Glomerular endothelial cell (primary cell): ENCODE results near the gene NKD1. TPM values are rescaled to one million over a fixed set of nuclear protein-coding genes. Genes with fewer than 3 reads are reported as not detected.
"Not testable (repeated sequence)": the region's sequence is repeated elsewhere in the genome, so short reads cannot be mapped to it uniquely, and the experiment has no call there.

ENCODE experiments used
- DNase-seq: peaks from one replicate; pipeline ENCODE4 v3.0.0-alpha.2; 2011; ENCODE audit warnings: low read depth, low spot score; ENCODE audit errors: extremely low read depth
- total RNA-seq: library from RNA; depleted of rRNA; stranded (reverse); fragments of >200 nt; gene quantifications from 2 replicates; pipeline ENCODE4 v1.2.3, GENCODE V29; 2015

The NKD1 gene
- under 0.01 TPM in 1 of 2 replicates, not detected in the other for total RNA-seq

GRCh38 chr16:50548125-50548908, at the start of gene NKD1:
TSS of gene NKD1 (plus strand) at chr16:50548396. CDS start at chr16:50548554, 158 bp downstream.
- DNase-seq, result no peak

- no peak for DNase-seq
These were observed 49.6 kb upstream of the NKD1 start for GRCh38 chr16:50498431-50499155.

- DNase-seq, result no peak
These were observed 48.9 kb upstream of the NKD1 start for GRCh38 chr16:50499254-50499653.

GRCh38 chr16:50500171-50500874, 47.9 kb upstream of the NKD1 start:
- DNase-seq, result no peak

GRCh38 chr16:50501251-50501650, 46.9 kb upstream of the NKD1 start:
- no peak for DNase-seq

DNA sequence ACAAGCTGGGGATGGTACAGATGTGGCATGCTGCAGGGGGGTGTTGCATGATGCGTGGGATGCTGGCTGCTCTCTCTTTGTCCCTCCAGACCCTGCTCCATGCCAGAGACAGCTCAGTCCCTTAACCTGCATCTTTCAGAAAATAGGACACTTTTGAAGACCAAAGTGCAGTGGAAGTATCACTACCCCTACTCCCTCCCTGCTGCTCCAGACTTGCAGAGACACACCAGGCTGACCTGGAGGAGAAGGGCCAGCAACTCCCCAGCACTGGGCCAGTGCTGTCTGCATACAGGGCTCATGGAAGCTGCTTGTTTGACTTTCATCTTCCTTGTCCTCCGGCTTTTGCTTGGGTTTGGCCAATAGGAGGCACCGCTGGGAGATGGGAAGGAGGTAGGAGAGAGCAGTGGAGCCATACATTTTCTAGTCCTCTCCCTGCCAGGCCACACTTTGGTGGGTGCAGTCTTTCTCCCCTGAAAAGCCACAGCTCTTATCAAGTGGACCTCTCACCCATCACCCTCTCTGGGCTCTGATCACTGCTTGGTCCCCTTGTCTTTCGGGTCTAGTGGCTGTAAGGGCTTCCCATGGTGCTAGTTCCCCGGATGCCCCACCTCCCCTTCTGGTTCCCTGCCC, 46.1 kb upstream of the NKD1 start:
- no peak for DNase-seq

DNA sequence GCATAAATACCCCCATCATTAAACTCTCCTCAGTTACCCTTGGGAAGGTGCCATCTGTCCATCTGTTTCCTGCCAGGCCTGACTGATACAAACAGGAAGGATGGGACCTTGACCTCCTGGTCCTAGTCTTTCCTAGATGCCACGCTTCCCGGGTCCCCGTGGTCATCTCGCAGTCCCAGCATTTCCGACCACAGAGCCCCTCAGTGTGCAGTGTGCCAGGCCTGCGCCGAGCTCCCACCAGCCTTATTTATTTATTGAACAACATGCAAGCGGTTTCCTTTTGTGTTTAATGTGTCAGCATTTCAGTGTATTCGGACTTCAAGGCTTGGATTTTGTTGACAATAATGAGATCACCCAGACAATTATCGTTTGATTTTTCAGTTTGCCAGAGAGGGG, 45.6 kb upstream of the NKD1 start:
- no peak for DNase-seq

GRCh38 chr16:50503868-50504531, 44.2 kb upstream of the NKD1 start:
- DNase-seq, result not testable (repeated sequence)

GRCh38 chr16:50505115-50505514, 43.1 kb upstream of the NKD1 start:
- DNase-seq, result no peak

DNA sequence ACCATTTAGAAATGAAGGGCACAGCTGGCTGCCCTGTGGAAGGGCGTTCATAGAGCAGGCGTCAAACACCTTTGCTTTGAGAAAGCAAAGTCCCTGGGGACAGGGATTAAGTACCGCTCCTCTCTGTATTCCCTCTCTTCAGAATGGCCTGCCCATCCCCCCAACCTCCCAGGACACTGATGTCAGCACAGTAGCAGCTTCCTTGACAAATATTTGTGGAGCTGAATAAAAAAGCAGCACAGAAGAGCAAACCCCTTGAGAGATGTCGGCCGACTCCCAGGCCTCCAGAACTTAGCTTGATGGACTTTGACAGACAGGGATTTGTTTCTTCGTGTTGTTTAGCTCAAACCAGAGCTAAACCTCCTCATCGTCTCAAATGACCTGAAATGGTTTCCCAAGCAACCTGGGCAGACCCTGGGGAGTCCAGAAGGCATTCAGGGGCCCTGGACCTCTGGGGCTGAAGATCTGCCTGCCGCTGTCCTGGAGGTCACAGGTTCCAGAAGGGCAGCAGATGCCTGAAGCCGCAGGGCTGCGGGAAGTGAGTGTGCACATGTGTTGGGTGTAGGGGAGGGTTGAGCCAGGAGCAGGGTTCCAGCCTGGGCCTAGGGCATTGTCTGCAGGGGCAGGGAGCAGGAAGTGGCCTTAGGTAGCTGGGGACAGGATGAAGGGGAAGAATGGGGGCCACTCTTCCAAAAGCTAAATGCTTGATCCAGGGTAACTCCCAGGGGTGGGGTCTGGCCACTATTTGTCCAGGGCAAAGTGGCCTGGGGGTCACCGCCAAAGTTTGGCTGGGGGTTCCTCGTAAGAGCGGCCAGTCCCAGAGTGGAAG, 42.3 kb upstream of the NKD1 start:
- DNase-seq, result no peak

- no peak for DNase-seq
These were observed 41.7 kb upstream of the NKD1 start for GRCh38 chr16:50506543-50506937.

DNA sequence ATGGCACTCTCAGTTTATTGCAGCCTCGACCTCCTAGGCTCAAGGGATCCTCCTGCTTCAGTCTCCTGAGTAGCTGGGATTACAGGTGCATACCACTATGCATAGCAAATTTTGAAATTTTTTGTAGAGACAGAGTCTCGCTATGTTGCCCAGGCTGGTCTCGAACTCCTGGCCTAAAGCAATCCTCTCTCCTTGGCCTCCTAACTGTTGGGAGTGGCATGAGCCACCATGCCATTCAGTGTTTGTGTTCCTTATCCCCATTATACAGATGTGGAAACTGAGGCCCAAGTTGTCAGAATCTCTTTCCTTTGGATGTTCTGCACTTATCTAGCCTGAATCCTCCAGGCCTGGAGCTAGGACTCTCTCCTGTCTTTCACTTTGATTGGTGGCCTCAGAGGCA, 40.8 kb upstream of the NKD1 start:
- DNase-seq, result no peak

DNA sequence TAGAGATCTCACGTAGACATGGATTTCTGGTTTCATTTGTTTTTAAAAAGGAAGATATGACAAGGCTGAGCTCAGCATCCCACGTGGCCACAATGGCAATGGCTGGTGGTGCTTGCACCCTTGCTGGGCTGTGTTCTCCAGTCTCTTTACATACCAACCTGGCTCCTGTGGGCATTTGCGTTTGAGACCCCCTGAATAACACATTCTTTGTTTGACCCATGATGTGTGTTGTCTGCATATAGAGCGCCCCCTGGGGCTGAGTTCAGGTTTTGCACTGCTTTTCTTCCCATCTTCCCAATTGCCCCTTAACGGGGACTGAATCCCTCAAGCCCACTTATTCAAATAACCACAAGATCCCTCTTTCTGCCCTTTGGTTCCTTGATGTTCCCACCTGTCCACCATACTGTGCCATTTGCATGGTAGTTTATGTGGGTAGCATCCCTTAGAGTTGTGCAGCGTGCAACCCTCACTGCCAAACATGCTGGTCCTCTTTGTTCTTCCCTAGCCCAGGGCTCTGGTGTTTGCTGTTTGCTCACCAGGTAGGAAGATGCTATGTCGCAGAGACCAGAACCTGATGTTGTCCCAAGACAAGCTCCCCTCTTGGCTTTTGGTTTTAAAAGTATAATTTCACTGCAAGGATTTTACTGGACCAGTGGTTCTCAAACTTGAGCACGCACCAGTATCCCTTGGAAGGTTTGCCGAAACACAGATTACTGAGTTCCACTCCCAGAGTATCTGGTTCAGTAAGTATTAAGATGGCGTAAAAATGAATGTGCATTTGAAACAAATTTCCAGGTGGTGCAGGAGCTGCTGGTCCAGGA, 38.5 kb upstream of the NKD1 start:
- DNase-seq, result no peak

GRCh38 chr16:50515218-50515617, 33.0 kb upstream of the NKD1 start:
- DNase-seq, result no peak

GRCh38 chr16:50516401-50516800, 31.8 kb upstream of the NKD1 start:
- no peak for DNase-seq

GRCh38 chr16:50516890-50517289, 31.3 kb upstream of the NKD1 start:
- no peak for DNase-seq

DNA sequence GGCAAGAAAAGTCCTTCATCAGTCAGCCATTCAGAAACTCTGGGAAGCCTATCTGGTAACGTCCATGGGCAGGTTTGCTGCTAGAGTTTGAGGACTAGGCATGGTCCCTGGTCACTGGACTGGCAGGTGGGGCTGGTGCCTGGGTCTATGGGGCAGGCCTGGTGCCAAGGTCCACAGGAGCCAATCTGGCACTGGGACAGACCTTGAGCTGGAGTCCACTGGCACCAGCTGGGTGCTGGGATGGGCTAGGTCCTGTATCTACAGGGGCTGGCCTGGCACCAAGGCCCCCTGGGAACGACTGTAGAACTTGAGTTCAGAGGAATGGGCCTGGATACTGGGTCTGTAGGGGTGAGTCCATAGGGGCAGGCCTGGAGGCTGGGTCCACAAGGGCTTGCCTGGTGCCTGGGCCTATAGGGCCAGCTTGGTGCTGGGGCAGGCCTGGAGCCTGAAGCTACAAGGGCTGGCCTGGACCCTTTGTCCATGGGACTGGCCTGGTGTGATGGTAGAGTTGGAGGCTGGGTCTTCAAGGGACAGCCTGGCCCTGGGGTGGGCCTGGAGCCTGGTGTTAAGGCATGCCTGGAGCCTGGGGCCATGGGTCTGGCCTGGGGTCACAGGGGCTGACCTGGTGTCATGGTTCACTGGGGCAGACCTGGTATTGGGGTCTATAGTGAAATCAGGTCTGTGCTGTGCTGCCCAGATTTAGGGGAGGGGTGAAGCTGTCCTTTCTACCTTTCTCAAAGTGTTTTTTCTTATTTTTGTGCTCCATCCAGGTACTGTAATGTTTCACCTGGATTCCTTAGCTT, 30.5 kb upstream of the NKD1 start:
- no peak for DNase-seq

- DNase-seq, result no peak
These were observed 29.2 kb upstream of the NKD1 start for GRCh38 chr16:50519001-50519400.
